Measurements from ENCODE around the gene PTPRN2. TPM values are rescaled to one million over a fixed set of nuclear protein-coding genes. Genes with fewer than 3 reads are reported as not detected.
"Not testable (repeated sequence)": the region's sequence is repeated elsewhere in the genome, so short reads cannot be mapped to it uniquely, and the experiment has no call there.

PTPRN2 gene
- total RNA-seq, 4 donors from 2014 or later: 6.6 to 10.7 (median 8.2) TPM

GRCh38 chr7:157849726-157850125 lies 737.9 kb downstream of the PTPRN2 start:
- 83 to 89% methylated on average over 10 of the region's 10 CpGs for WGBS, 2 donors
- H3K4me3 ChIP-seq: no peak overlapping the region
- no peaks in the 10 kb centered on the region for H3K36me3 ChIP-seq
- TF ChIP-seq EP300 (IDR thresholded peaks at IDR 0.05): no peak
- no peak for TF ChIP-seq POLR2A (IDR thresholded peaks at IDR 0.05)
- no peak for TF ChIP-seq CTCF (IDR thresholded peaks at IDR 0.05)
- peaks cover 0 to 5% (median 0%) of the 10 kb centered on the region in 4 donors for H3K9me3 ChIP-seq
- DNase-seq (ENCODE audit: low spot score in 2 of 2): no peak
- peaks cover 0 to 30% (median 4%) of the 10 kb centered on the region in 4 donors for H3K4me1 ChIP-seq
- H3K27ac ChIP-seq: no peak overlapping the region
- H3K27me3 ChIP-seq: no peaks in the 10 kb centered on the region

- WGBS, 2 donors: 81 to 92% methylated on average over 4 to 5 of the region's 6 CpGs
- no peaks in the 10 kb centered on the region for H3K36me3 ChIP-seq
- TF ChIP-seq EP300 (IDR thresholded peaks at IDR 0.05) (no peak), POLR2A (IDR thresholded peaks at IDR 0.05) (no peak), CTCF (IDR thresholded peaks at IDR 0.05) (no peak)
Observed at GRCh38 chr7:157849341-157849596, 738.4 kb downstream of the PTPRN2 start.

GRCh38 chr7:157848508-157849340 lies 738.9 kb downstream of the PTPRN2 start:
- no peak for DNase-seq (ENCODE audit: low spot score in 2 of 2)
- 87 to 89% methylated on average over 16 to 18 of the region's 32 CpGs for WGBS, 2 donors
- Histone ChIP-seq H3K4me1 (peaks cover 0 to 20% (median 2%) of the 10 kb centered on the region in 4 donors), H3K9me3 (peaks cover 0 to 5% (median 0%) of the 10 kb centered on the region in 4 donors), H3K36me3 (no peaks in the 10 kb centered on the region), H3K4me3 (no peak overlapping the region), H3K27me3 (no peaks in the 10 kb centered on the region), H3K27ac (no peak overlapping the region)
- TF ChIP-seq EP300 (IDR thresholded peaks at IDR 0.05): no peak
- no peak for TF ChIP-seq POLR2A (IDR thresholded peaks at IDR 0.05)
- no peak for TF ChIP-seq CTCF (IDR thresholded peaks at IDR 0.05)

More at GRCh38 chr7:157849341-157849596, 738.4 kb downstream of the PTPRN2 start:
- peaks cover 0 to 5% (median 0%) of the 10 kb centered on the region in 4 donors for H3K9me3 ChIP-seq
- DNase-seq (ENCODE audit: low spot score in 2 of 2): no peak
- peaks cover 0 to 26% (median 4%) of the 10 kb centered on the region in 4 donors for H3K4me1 ChIP-seq
- H3K4me3 ChIP-seq: no peak overlapping the region
- H3K27me3 ChIP-seq: no peaks in the 10 kb centered on the region
- H3K27ac ChIP-seq: no peak overlapping the region

GRCh38 chr7:157847756-157848487 lies 739.7 kb downstream of the PTPRN2 start:
- H3K4me3 ChIP-seq: not testable (repeated sequence)

GRCh38 chr7:157846746-157847145 lies 740.9 kb downstream of the PTPRN2 start:
- not testable (repeated sequence) for H3K4me3 ChIP-seq; DNase-seq (ENCODE audit: low spot score in 2 of 2); H3K4me1 ChIP-seq; H3K27me3 ChIP-seq; H3K9me3 ChIP-seq; H3K36me3 ChIP-seq; H3K27ac ChIP-seq
- WGBS, 2 donors: 85 to 90% methylated on average over 12 of the region's 12 CpGs

More at GRCh38 chr7:157847756-157848487, 739.7 kb downstream of the PTPRN2 start:
- not testable (repeated sequence) for DNase-seq (ENCODE audit: low spot score in 2 of 2); H3K27ac ChIP-seq; H3K36me3 ChIP-seq; H3K9me3 ChIP-seq; H3K27me3 ChIP-seq
- peaks cover 0 to 14% (median 1%) of the 10 kb centered on the region in 4 donors for H3K4me1 ChIP-seq
- 64 to 68% methylated on average over 14 of the region's 14 CpGs for WGBS, 2 donors

- no peak overlapping the region for H3K4me3 ChIP-seq
- no peaks in the 10 kb centered on the region for H3K27me3 ChIP-seq
- no peaks in the 10 kb centered on the region for H3K36me3 ChIP-seq
- WGBS, 2 donors: 72 to 86% methylated on average over 11 of the region's 11 CpGs
- no peak overlapping the region for H3K27ac ChIP-seq
- H3K4me1 ChIP-seq: peaks cover 0 to 3% (median 0%) of the 10 kb centered on the region in 4 donors
- DNase-seq (ENCODE audit: low spot score in 2 of 2): peak in 1 of 2 donors; percentile 6
- TF ChIP-seq CTCF (IDR thresholded peaks at IDR 0.05) (no peak), EP300 (IDR thresholded peaks at IDR 0.05) (no peak), POLR2A (IDR thresholded peaks at IDR 0.05) (no peak)
- peaks cover 0 to 5% (median 0%) of the 10 kb centered on the region in 4 donors for H3K9me3 ChIP-seq
Observed at GRCh38 chr7:157846271-157846670, 741.4 kb downstream of the PTPRN2 start.
